K562 (cell line): ENCODE results near the gene PLEKHM3. TPM values are rescaled to one million over a fixed set of nuclear protein-coding genes. Genes with fewer than 3 reads are reported as not detected.

Experiments
- BDP1 ChIP-seq: IDR thresholded peaks from 3 replicates; pipeline ENCODE4 v1.6.1; 2011; ENCODE audit not compliant: insufficient read length, insufficient read depth
- DACH1 ChIP-seq: fragments of 450-650 bp; IDR thresholded peaks from 2 replicates; pipeline ENCODE4 v1.6.1; 2018; ENCODE audit not compliant: partially characterized antibody
- DDX20 ChIP-seq: fragments of 450-650 bp; IDR thresholded peaks from 2 replicates; pipeline ENCODE4 v1.6.1; 2016; ENCODE audit warnings: missing genetic modification characterization, low read depth, mild to moderate bottlenecking, missing compliant biosample characterization, moderate library complexity
- EGR1 ChIP-seq: fragments of 450-650 bp; conservative IDR thresholded peaks from 2 replicates; pipeline ENCODE4 v1.6.1; 2017; ENCODE audit warnings: mild to moderate bottlenecking
- ETV1 ChIP-seq: fragments of 450-650 bp; conservative IDR thresholded peaks from 2 replicates; pipeline ENCODE4 v1.6.1; 2016; ENCODE audit warnings: missing genetic modification characterization, control low read depth, low read depth, missing compliant biosample characterization
- HEY1 ChIP-seq: fragments of 250-450 bp; sonication (Bioruptor Pico); IDR thresholded peaks from 2 replicates; pipeline ENCODE4 v1.5.0; 2020; ENCODE audit warnings: mild to moderate bottlenecking, moderate library complexity, borderline replicate concordance
- HOXB6 ChIP-seq: fragments of 250-450 bp; sonication (Bioruptor Pico); IDR thresholded peaks from 2 replicates; pipeline ENCODE4 v1.5.1; 2022; ENCODE audit warnings: mild to moderate bottlenecking, borderline replicate concordance
- MED1 ChIP-seq: sonication (generic); formaldehyde crosslinking; IDR thresholded peaks from 2 replicates; pipeline ENCODE4 v1.8.1; 2023; ENCODE audit warnings: missing genetic modification reagents, borderline replicate concordance
- PHTF2 ChIP-seq: fragments of 250-450 bp; sonication (Bioruptor Pico); IDR thresholded peaks from 2 replicates; pipeline ENCODE4 v1.5.0; 2021; ENCODE audit warnings: mild to moderate bottlenecking
- PTBP1 ChIP-seq: fragments of 200-400 bp; formaldehyde crosslinking; IDR thresholded peaks from 2 replicates; pipeline ENCODE4 v1.6.1; 2017; ENCODE audit warnings: low read depth, low read length
- RNF2 ChIP-seq: sonication (generic); IDR thresholded peaks from 2 replicates; pipeline ENCODE4 v1.6.1; 2016
- TAF7 ChIP-seq: fragments of 450-650 bp; IDR thresholded peaks from 2 replicates; pipeline ENCODE4 v1.6.1; 2016; ENCODE audit warnings: missing genetic modification characterization, missing compliant biosample characterization
- THRAP3 ChIP-seq: fragments of 450-650 bp; IDR thresholded peaks from 2 replicates; pipeline ENCODE4 v1.6.1; 2016; ENCODE audit warnings: mild to moderate bottlenecking, inconsistent platforms, borderline replicate concordance
- ZBTB1 ChIP-seq: sonication (generic); formaldehyde crosslinking; IDR thresholded peaks from 2 replicates; pipeline ENCODE4 v1.8.1; 2023; ENCODE audit warnings: missing genetic modification reagents, low read depth, mild to moderate bottlenecking, borderline replicate concordance
- ZNF197 ChIP-seq: fragments of 200-800 bp; sonication (Bioruptor generic); IDR thresholded peaks from 2 replicates; pipeline ENCODE4 v1.6.1; 2016; ENCODE audit warnings: low read depth, missing genetic modification characterization, missing compliant biosample characterization
- ZNF41 ChIP-seq: fragments of 250-450 bp; sonication (Bioruptor Pico); conservative IDR thresholded peaks from 2 replicates; pipeline ENCODE4 v1.4.0; 2020; ENCODE audit warnings: mild to moderate bottlenecking
- ZNF764 ChIP-seq: fragments of 250-450 bp; sonication (Bioruptor Pico); IDR thresholded peaks from 2 replicates; pipeline ENCODE4 v1.4.0; 2020; ENCODE audit warnings: low read depth, mild to moderate bottlenecking, moderate library complexity
- ZSCAN32 ChIP-seq: fragments of 450-650 bp; formaldehyde crosslinking; IDR thresholded peaks from 2 replicates; pipeline ENCODE4 v1.4.0; 2020; ENCODE audit warnings: mild to moderate bottlenecking, moderate library complexity
- polyA plus RNA-seq, 8 experiments: library from polyadenylated mRNA; depleted of rRNA in 4 of 8; stranded (reverse) in 5 of 8; unstranded in 3 of 8; fragments of >200 nt; fragmentation: Nextera tagmentation in 2 of 8; fragmentation: Illumina TruSeq in 1 of 8; extraction: Ambion mirVana in 2 of 8; extraction: Trizol in 1 of 8; gene quantifications; 2 replicates each; pipeline versions ENCODE4 v1.2.1 to v1.2.3, GENCODE V29; 2011 to 2014; ENCODE audit warnings: inconsistent platforms in 1 of 8, missing spikeins in 1 of 8
- total RNA-seq, 7 experiments: library from RNA; depleted of rRNA in 6 of 7; stranded (reverse); fragments of >200 nt in 6 of 7; fragmentation: Illumina TruSeq in 2 of 7; extraction: Trizol in 2 of 7; gene quantifications; 2 replicates each; pipeline versions ENCODE4 v1.2.1 to v1.2.3, GENCODE V29; 2011 to 2021; ENCODE audit warnings: low replicate concordance in 1 of 7
- TF ChIP-seq, protein P1 (sequence below): fragments of 450-650 bp; IDR thresholded peaks from 2 replicates; pipeline ENCODE4 v1.6.1; 2017; ENCODE audit warnings: antibody characterized with exemption
- TF ChIP-seq, protein P2 (sequence below): sonication (generic); formaldehyde crosslinking; IDR thresholded peaks from 2 replicates; pipeline ENCODE4 v1.9.0; 2022; ENCODE audit warnings: mild to moderate bottlenecking, missing genetic modification reagents
- TF ChIP-seq, protein P3 (sequence below): sonication (generic); formaldehyde crosslinking; IDR thresholded peaks from 2 replicates; pipeline ENCODE4 v1.5.0; 2020; ENCODE audit warnings: missing genetic modification reagents
- TF ChIP-seq, protein P4 (sequence below): fragments of 450-650 bp; formaldehyde crosslinking; IDR thresholded peaks from 2 replicates; pipeline ENCODE4 v1.4.0; 2020; ENCODE audit warnings: mild to moderate bottlenecking, mixed read lengths
- TF ChIP-seq, protein P5 (sequence below): fragments of 250-450 bp; sonication (Bioruptor Pico); IDR thresholded peaks from 2 replicates; pipeline ENCODE4 v1.4.0; 2020; ENCODE audit warnings: mild to moderate bottlenecking

Gene PLEKHM3
- total and polyA plus RNA-seq, 9 of the 15 experiments (the other 6 are each of a cell fraction or from before 2014, with no cell fraction given): 0.24 to 1.6 (median 1.0) TPM

DNA sequence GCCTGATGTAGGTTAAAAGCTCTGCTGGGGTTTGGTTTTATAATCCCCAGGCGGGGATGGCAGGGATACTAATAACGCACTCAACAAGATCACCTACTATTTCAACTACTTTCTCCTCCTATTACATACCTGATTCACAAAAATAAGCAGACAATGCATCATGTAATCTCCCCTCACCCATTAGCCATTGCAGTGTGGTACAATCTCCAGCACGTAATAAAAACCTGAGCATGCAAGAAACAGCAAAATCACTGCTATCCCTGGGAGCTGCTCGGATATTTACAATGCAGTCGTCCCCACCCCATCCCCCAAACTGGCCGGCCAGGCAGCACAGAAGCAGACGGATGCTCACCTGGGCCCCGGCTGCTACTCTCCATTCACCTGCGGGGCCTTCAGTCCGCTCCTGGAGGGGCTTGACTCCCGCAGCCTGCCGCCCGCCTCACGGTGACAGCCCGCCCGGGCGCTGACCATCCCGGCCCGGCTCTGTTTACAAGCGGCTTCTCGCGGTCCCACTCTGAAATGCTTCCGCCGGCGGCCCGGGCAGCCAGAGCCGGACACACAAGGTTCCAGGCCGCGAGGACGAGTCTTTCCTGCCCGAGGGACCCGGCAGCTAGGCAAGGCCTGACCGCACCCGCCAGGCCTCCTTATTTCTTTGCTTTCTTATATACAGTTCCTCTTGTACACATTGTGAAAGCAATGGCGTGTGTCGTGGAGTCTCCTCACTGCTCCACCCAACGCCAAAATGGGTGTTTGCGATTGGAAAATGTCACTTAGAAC is at the start of gene PLEKHM3 (continued):
- TF ChIP-seq, protein P1, sequence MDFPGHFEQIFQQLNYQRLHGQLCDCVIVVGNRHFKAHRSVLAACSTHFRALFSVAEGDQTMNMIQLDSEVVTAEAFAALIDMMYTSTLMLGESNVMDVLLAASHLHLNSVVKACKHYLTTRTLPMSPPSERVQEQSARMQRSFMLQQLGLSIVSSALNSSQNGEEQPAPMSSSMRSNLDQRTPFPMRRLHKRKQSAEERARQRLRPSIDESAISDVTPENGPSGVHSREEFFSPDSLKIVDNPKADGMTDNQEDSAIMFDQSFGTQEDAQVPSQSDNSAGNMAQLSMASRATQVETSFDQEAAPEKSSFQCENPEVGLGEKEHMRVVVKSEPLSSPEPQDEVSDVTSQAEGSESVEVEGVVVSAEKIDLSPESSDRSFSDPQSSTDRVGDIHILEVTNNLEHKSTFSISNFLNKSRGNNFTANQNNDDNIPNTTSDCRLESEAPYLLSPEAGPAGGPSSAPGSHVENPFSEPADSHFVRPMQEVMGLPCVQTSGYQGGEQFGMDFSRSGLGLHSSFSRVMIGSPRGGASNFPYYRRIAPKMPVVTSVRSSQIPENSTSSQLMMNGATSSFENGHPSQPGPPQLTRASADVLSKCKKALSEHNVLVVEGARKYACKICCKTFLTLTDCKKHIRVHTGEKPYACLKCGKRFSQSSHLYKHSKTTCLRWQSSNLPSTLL: no peak
- TF ChIP-seq ZNF41 (CRISPR knock-in tag) (no peak), RNF2 (0 out of 2 replicates have a peak, but pooled peaks have one; percentile 36), HOXB6 (CRISPR knock-in tag) (no peak), ZNF197 (CRISPR knock-in tag) (no peak), TAF7 (tag) (peak; percentile 94), THRAP3 (no peak), ZNF764 (CRISPR knock-in tag) (no peak), DACH1 (no peak), HEY1 (CRISPR knock-in tag) (no peak), PTBP1 (no peak), BDP1 (no peak), EGR1 (no peak), MED1 (CRISPR knock-in tag) (no peak), PHTF2 (CRISPR knock-in tag) (no peak), ZBTB1 (CRISPR knock-in tag) (no peak), ZSCAN32 (CRISPR knock-in tag) (no peak), DDX20 (tag) (no peak), ETV1 (0 out of 2 replicates have a peak, but pooled peaks have one; percentile 33)
- TF ChIP-seq, protein P2, sequence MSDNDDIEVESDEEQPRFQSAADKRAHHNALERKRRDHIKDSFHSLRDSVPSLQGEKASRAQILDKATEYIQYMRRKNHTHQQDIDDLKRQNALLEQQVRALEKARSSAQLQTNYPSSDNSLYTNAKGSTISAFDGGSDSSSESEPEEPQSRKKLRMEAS (CRISPR knock-in tag): no peak
- TF ChIP-seq, protein P3, sequence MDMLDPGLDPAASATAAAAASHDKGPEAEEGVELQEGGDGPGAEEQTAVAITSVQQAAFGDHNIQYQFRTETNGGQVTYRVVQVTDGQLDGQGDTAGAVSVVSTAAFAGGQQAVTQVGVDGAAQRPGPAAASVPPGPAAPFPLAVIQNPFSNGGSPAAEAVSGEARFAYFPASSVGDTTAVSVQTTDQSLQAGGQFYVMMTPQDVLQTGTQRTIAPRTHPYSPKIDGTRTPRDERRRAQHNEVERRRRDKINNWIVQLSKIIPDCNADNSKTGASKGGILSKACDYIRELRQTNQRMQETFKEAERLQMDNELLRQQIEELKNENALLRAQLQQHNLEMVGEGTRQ (CRISPR knock-in tag): no peak
- TF ChIP-seq, protein P4, sequence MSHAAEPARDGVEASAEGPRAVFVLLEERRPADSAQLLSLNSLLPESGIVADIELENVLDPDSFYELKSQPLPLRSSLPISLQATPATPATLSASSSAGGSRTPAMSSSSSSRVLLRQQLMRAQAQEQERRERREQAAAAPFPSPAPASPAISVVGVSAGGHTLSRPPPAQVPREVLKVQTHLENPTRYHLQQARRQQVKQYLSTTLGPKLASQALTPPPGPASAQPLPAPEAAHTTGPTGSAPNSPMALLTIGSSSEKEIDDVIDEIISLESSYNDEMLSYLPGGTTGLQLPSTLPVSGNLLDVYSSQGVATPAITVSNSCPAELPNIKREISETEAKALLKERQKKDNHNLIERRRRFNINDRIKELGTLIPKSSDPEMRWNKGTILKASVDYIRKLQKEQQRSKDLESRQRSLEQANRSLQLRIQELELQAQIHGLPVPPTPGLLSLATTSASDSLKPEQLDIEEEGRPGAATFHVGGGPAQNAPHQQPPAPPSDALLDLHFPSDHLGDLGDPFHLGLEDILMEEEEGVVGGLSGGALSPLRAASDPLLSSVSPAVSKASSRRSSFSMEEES: no peak
- TF ChIP-seq, protein P5, sequence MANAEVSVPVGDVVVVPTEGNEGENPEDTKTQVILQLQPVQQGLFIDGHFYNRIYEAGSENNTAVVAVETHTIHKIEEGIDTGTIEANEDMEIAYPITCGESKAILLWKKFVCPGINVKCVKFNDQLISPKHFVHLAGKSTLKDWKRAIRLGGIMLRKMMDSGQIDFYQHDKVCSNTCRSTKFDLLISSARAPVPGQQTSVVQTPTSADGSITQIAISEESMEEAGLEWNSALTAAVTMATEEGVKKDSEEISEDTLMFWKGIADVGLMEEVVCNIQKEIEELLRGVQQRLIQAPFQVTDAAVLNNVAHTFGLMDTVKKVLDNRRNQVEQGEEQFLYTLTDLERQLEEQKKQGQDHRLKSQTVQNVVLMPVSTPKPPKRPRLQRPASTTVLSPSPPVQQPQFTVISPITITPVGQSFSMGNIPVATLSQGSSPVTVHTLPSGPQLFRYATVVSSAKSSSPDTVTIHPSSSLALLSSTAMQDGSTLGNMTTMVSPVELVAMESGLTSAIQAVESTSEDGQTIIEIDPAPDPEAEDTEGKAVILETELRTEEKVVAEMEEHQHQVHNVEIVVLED (CRISPR knock-in tag): peak; percentile 42; the same call in 1 of the 2 replicates
